Measurements from ENCODE around the gene DCTN2. TPM values are rescaled to one million over a fixed set of nuclear protein-coding genes. Genes with fewer than 3 reads are reported as not detected.

DCTN2 gene
- total and polyA plus RNA-seq, 4 donors = 60.0 to 110 (median 84.2) TPM

DNA sequence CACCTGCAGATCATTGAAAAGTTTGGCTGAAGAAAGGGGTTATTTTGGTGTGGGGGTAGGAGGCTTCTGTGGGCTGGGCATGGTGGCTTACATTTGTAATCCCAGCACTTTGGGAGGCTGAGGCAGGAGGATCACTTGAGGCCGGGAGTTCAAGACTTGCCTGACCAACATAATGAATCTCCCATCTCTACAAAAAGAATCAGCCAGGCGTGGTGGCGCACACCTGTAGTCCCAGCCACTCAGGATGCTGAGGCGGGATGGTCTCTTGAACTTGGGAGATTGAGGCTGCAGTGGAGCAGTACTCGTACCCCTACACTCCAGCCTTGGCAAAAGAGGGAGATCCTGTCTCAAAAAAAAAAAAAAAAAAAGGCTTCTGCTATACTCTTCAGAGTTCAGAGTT is 33.7 kb downstream of the DCTN2 start:
- DNase-seq (no peak), ATAC-seq (ENCODE audit: insufficient read depth, low FRiP score) (no peak)
- Histone ChIP-seq H3K4me1 (ENCODE audit: control insufficient read depth in 5 of 5, insufficient read depth in 5 of 5, low read length in 5 of 5) (peaks cover 2 to 5% (median 4%) of the 10 kb centered on the region in 5 donors), H3K36me3 (ENCODE audit: control insufficient read depth in 4 of 4, insufficient read depth in 4 of 4, low read length in 4 of 4) (peaks cover 25 to 51% (median 39%) of the 10 kb centered on the region in 4 donors), H3K4me3 (no peak overlapping the region), H3K9ac (ENCODE audit: insufficient read depth in 1 of 2, low read length in 2 of 2) (no peak overlapping the region), H3K9me3 (ENCODE audit: control insufficient read depth in 4 of 4, insufficient read depth in 3 of 4, low read length in 3 of 4) (no peaks in the 10 kb centered on the region), H3K27me3 (ENCODE audit: control insufficient read depth in 3 of 3, insufficient read depth in 3 of 3, low read length in 2 of 3) (no peaks in the 10 kb centered on the region), H3K27ac (ENCODE audit: low read depth in 1 of 2, low read length in 1 of 2) (no peak overlapping the region)
- WGBS, 2 donors = 97 to 99% methylated on average over 5 of the region's 5 CpGs
- TF ChIP-seq, protein P1, sequence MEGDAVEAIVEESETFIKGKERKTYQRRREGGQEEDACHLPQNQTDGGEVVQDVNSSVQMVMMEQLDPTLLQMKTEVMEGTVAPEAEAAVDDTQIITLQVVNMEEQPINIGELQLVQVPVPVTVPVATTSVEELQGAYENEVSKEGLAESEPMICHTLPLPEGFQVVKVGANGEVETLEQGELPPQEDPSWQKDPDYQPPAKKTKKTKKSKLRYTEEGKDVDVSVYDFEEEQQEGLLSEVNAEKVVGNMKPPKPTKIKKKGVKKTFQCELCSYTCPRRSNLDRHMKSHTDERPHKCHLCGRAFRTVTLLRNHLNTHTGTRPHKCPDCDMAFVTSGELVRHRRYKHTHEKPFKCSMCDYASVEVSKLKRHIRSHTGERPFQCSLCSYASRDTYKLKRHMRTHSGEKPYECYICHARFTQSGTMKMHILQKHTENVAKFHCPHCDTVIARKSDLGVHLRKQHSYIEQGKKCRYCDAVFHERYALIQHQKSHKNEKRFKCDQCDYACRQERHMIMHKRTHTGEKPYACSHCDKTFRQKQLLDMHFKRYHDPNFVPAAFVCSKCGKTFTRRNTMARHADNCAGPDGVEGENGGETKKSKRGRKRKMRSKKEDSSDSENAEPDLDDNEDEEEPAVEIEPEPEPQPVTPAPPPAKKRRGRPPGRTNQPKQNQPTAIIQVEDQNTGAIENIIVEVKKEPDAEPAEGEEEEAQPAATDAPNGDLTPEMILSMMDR (IDR thresholded peaks at IDR 0.05; ENCODE audit: control extremely low read depth, extremely low read depth) = no peak

DNA sequence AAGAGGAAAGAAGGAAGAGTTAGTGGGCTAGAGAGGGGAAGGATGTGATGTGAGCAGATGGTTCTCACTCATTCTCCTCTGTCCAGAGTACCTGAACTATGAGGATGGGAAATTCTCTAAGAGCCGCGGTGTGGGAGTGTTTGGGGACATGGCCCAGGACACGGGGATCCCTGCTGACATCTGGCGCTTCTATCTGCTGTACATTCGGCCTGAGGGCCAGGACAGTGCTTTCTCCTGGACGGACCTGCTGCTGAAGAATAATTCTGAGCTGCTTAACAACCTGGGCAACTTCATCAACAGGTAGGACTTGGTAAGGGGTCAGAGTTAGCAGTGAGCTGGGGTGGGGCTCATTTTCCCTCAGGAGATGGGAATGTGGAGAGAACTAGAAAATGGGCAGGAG is 34.3 kb downstream of the DCTN2 start:
- 93 to 96% methylated on average over 6 of the region's 6 CpGs for WGBS, 2 donors
- Histone ChIP-seq H3K27ac (ENCODE audit: low read depth in 1 of 2, low read length in 1 of 2) (no peak overlapping the region), H3K9ac (ENCODE audit: insufficient read depth in 1 of 2, low read length in 2 of 2) (no peak overlapping the region), H3K9me3 (ENCODE audit: control insufficient read depth in 4 of 4, insufficient read depth in 3 of 4, low read length in 3 of 4) (no peaks in the 10 kb centered on the region), H3K27me3 (ENCODE audit: control insufficient read depth in 3 of 3, insufficient read depth in 3 of 3, low read length in 2 of 3) (no peaks in the 10 kb centered on the region), H3K4me1 (ENCODE audit: control insufficient read depth in 5 of 5, insufficient read depth in 5 of 5, low read length in 5 of 5) (peaks cover 0 to 2% (median 0%) of the 10 kb centered on the region in 5 donors), H3K36me3 (ENCODE audit: control insufficient read depth in 4 of 4, insufficient read depth in 4 of 4, low read length in 4 of 4) (peaks cover 23 to 50% (median 39%) of the 10 kb centered on the region in 4 donors), H3K4me3 (no peak overlapping the region)
- ATAC-seq (ENCODE audit: insufficient read depth, low FRiP score) = no peak
- DNase-seq = no peak
- TF ChIP-seq, protein P1 (IDR thresholded peaks at IDR 0.05; ENCODE audit: control extremely low read depth, extremely low read depth) = no peak

DNA sequence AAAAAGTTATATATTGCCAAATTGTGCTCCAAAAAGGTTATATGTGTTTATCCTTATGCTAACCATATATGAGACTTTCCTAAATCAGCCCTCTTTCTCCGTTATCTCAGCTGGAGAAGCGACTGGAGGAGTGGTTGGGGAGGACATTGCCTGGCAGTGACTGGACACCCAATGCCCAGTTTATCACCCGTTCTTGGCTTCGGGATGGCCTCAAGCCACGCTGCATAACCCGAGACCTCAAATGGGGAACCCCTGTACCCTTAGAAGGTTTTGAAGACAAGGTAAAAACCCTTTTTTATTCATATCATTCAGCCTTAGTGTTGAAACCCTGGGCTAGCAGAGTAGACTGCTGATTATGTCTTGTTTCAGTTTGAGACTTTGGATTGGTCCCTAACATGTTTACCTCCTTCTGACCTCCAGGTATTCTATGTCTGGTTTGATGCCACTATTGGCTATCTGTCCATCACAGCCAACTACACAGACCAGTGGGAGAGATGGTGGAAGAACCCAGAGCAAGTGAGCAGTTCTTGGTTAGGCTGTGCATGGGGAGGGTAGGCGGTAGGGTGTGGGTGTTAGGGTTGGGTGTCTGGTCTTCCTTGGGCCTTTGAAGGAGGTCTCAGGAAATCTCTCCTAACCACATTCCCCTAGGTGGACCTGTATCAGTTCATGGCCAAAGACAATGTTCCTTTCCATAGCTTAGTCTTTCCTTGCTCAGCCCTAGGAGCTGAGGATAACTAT is 35.2 kb downstream of the DCTN2 start:
- H3K9ac ChIP-seq (ENCODE audit: insufficient read depth in 1 of 2, low read length in 2 of 2) = no peak overlapping the region
- ATAC-seq (ENCODE audit: insufficient read depth, low FRiP score) (no peak), DNase-seq (no peak)
- TF ChIP-seq, protein P1 (IDR thresholded peaks at IDR 0.05; ENCODE audit: control extremely low read depth, extremely low read depth) = no peak
- no peak overlapping the region for H3K27ac ChIP-seq (ENCODE audit: low read depth in 1 of 2, low read length in 1 of 2)
- no peak overlapping the region for H3K4me3 ChIP-seq
- no peaks in the 10 kb centered on the region for H3K27me3 ChIP-seq (ENCODE audit: control insufficient read depth in 3 of 3, insufficient read depth in 3 of 3, low read length in 2 of 3)
- no peaks in the 10 kb centered on the region for H3K4me1 ChIP-seq (ENCODE audit: control insufficient read depth in 5 of 5, insufficient read depth in 5 of 5, low read length in 5 of 5)
- 96 to 97% methylated on average over 7 of the region's 7 CpGs for WGBS, 2 donors
- H3K36me3 ChIP-seq (ENCODE audit: control insufficient read depth in 4 of 4, insufficient read depth in 4 of 4, low read length in 4 of 4) = peaks cover 23 to 44% (median 35%) of the 10 kb centered on the region in 4 donors
- no peaks in the 10 kb centered on the region for H3K9me3 ChIP-seq (ENCODE audit: control insufficient read depth in 4 of 4, insufficient read depth in 3 of 4, low read length in 3 of 4)

All from lung (tissue), 12 donors.